GM21717 (cell line): ENCODE results near the gene CTSH.

Experiments used
- ATAC-seq: cut with Tn5 transposase; IDR thresholded peaks from one replicate; pipeline ENCODE4 v1.9.1; 2021; ENCODE audit warnings: mild to moderate bottlenecking, moderate library complexity; ENCODE audit not compliant: unreplicated experiment

Gene CTSH

DNA sequence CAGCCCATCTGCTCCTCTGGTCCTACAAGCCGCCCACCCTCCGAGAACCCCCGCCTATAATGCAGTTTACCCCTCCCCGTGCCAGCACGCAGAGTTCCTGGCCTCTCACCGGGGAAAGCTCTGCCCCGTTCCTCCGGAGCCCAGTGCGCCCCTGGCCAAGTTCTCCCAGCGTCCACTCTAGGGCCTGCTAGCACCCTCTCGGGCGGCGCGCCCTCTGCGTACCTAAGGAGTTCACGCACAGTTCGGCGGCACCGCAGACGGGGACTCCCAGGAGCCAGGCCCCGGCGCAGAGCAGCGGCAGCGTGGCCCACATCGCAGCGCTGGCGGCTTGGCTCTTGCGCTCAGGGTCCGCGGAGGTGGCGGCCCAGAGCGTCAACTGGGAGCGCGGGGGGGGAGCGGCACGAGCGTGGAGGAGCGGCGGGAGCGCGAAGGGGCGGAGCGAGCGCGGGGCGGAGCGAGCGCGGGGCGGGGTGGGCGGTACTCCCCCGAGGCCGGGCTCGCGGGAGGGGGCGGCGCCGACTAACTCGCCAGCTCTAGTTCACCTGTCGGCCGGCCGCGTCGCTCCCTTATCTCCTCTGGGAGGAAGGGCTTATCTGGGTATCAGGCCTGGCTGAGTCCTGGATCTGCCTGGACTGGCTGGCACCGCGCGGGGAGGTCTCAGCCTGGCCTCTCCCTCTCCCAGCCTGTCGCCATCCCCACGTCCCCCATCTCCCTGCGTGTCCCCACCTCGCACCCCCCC lies at the start of gene CTSH:
Gene CTSH, minus strand, starts transcription at position 378 of the 739 bp plus-strand sequence. Its CDS starts 65 bp downstream, at position 313.
- ATAC-seq, result peak; percentile 66

- ATAC-seq, result no peak
These were observed 49.2 kb upstream of the CTSH start for GRCh38 chr15:78993931-78994530.

- ATAC-seq, result no peak
These were observed 48.5 kb upstream of the CTSH start for GRCh38 chr15:78993257-78993930.

DNA sequence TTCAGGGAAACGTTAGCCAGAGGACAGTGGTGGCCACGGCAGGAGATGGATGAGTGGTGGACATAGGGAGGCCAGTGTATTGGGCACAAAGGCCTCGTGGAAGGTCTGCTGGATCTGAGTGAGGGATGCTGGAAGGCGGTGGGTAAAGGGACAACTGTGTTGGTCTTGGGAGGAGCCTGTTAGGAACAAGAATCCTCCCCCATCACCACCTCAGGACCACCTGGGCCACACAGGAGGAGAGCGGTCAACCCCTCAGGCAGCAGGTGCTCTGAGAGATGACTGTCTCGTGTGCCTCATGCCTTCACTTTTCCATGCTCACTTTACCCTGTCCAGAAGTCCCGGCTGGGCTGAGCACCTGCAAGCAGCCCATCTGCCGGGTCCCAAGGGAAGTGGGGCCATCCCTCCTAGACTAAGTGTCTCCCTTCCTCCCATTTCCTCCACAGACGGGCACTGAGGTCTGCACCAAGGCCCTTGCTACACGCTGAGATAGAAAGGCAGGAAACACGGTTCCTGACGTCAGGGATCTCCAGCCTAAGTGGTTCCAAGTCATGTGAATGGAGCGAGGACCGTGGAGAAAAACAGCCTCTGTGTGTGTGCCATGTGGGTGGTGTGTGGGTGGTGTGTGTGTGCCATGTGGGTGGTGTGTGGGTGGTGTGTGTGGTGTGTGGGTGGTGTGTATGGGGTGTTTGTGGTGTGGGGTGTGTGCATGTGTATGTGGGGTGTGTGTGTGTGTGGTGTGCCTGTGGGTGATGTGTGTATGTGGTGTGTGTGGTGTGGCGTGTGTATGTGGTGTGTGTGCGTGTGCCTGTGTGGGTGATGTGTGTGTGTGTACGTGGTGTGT lies 47.8 kb upstream of the CTSH start:
- no peak for ATAC-seq

DNA sequence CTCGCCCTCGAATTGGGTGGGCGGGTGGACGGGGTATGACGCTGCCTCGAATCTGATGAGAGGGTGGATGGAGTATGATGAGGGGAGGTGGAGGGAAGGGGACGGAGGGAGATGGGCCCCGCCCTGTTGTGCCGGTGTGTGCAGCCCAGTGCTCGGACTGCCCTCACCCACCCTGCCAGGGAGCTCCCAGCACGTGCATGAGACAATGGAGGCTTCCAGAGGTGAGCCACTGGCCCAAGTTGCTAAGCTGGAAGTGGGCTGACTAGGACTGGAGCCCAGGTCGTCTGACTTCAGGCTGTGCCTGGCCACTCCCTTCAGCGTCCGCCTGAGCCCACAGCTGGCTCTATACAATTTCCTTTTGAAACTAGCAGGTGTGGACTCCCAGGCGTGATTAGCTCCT lies 47.0 kb upstream of the CTSH start:
- ATAC-seq, result no peak

DNA sequence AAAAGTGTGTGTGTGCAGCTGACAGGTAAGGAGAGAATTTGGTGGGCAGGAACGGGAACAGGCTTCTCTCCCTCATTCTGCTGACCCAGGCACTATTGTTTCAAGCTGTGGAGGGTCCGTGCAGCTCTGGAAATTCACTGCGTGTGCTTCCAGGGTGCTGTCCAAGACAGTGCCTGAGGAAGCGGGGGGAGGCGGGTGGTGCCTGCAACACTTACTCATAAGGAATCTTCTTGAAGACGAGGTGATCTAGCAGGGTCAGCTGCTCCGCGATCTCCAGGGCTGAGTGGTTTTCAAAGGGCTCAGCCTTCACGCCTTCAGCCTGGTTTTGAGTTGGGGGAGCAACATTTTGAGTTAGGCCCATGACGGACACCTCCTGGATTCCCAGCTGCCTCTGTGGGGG lies 46.6 kb upstream of the CTSH start:
- no peak for ATAC-seq

GRCh38 chr15:78990278-78990677 lies 45.4 kb upstream of the CTSH start:
- ATAC-seq, result no peak

- ATAC-seq, result no peak
These were observed 44.9 kb upstream of the CTSH start for GRCh38 chr15:78989701-78990240.

DNA sequence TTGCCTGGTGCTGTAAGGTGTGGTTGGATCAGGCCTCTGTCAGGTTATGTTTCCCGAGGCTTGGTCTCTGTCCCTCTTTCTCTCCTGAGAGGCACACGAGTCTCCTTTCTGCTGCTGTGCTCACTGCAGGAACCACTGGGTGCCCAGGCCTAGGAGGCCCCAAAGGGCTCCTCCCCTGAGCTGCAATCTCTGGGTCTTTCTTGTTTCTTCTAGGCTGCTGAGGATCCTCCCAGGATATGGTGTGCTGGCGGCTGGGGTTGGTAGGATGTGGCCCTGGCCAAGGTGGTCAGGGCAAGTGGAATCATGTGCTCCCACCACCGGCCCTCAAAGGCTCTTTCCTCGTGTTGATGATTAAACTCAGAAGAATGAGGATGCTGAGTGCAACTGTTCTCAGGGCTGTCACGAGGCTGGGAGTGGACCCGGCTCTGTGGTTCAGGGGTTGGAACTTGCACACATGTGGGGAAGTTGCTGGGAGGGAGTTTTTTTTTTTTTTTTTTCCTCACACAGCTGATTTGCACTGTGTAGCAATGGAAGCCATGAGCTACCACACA lies 43.6 kb upstream of the CTSH start:
- ATAC-seq, result peak; percentile 57

DNA sequence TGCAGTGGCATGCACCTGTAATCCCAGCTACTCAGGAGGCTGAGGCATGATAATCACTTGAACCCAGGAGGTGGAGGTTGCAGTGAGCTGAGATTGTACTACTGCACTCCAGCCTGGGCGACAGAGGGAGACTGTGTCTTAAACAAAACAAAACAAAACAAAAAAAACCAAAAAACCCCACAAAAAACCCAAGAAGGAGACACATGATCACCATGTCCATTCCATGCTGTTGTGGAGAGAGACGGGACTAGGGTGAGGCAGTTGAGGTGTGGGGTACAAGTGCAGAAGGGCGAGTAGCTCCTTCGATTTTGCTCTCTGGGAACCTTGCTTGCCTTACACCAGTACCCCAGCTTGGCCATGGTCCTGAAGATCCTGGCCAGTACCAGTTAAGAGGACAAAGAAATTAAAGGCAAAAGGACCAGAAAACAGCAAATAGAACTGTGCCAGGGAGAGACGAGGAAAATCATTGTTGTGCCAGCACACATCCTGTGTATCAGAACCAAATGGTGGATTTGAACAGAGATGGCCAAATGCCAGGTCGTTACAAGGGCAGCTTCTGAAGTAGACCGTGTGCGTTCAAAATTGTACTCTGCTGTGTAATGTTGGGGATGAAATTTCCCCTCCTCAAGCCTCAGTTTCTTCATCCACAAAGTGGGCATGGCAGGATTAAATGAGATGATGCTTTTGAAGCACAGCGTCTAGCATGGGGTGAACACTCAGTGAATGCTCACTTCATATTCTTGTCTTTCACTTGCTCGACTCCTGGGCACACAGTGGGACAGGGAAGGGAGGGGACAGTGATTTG lies 42.9 kb upstream of the CTSH start:
- no peak for ATAC-seq

DNA sequence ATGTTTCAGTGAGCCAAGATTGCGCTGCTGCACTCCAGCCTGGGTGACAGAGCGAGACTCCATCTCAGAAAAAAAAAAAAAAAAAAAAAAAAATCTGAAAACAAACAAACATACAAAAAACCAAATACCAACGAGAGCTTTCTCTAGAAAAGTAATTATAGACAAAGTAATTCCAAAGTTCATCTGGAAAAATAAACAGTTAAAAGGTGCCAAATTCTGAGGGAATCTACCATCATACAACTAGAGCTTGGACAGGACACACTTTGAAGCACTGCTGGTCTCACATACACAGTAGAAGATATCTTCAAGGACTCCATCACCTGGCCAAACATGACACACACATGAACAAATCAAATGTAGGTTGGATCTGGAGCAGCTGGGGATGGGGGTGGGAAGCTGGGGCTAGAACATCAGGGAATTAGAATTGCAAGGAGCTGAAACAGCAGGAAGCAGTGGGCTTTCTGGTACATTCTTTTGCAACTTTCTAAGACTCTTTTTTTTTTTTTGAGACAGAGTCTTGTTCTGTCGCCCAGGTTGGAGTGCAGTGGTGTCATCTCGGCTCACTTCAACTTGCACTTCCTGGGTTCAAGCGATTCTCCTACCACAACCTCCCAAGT lies 41.1 kb upstream of the CTSH start:
- no peak for ATAC-seq

- no peak for ATAC-seq
These were observed 39.2 kb upstream of the CTSH start for GRCh38 chr15:78984041-78984440.

- ATAC-seq, result no peak
These were observed 38.5 kb upstream of the CTSH start for GRCh38 chr15:78983146-78983918.

- ATAC-seq, result no peak
These were observed 37.9 kb upstream of the CTSH start for GRCh38 chr15:78982736-78983135.

- no peak for ATAC-seq
These were observed 36.9 kb upstream of the CTSH start for GRCh38 chr15:78981532-78982313.

DNA sequence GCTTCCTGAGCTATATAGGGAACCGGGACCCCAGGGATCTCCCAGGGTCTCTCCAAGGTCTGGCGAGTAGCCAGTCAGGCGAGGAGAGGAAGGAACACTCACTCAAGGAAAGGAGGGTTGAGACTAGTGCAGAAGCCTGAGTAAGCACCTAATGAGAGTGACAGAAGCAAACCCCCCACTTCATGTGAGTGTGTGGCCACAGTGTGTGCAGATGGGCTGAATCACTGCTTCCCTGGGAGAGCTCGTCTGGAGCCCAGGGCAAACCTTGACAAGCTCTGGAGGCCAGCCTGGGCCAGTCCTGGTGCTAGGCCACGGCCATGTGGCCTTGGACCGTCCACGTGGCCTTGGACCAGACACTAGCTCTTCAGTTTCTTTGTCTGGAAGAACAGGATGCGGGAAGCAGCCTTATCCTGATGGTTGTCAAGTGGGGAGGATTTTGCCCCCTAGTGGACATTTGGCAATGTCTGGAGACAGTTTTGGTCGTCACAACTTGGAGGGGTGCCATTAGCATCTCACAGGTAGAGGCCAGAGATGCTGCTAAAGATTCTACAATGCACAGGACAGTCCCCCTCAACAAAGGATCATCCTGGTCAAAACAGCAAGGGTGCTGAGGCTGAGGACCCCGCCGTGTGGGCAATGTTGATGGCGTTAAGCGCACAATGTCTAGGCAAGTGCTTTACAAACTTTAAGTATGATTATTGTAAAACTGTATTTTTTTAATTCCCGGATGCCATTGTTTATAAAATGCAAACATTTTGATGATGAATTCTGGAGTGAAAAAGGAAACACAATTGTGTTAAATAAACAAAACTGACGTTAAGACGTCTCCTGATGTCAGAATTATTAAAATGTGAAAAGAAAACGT lies 34.8 kb upstream of the CTSH start:
- no peak for ATAC-seq

DNA sequence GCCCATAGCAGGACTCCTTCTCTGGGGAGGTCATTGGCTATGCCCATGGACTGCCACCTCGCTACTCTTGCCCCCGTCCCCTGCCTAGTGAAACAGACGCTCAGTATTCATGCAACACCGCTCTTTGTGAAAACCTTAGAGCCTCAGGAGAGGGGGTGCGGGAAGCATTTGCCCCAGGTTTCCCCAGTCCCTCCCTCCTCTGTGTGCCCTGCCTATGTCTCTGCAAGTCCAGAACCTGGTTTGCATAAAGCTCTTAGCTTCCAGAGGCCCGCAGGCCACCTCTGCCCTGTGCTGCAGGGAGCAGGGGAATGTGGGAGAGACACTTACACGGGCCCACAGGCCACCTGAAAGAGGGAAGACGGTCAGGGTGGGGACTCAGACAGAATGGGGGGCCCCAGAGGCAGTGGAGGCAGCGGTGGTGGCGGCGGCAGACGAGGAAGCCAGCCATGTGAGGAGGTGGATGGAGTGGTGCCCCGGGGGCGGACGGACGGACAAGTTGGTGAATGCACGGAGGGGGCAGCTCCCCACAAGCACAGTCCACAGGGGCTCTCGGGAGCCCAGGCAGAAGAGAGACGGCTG lies 33.8 kb upstream of the CTSH start:
- no peak for ATAC-seq
